B cell (primary cell): ENCODE results near the gene ANKRD49.

Experiments used
- CTCF ChIP-seq: fragments of 200-600 bp; IDR thresholded peaks from one replicate; pipeline ENCODE4 v1.8.0; 2022; ENCODE audit warnings: antibody characterized with exemption, mild to moderate bottlenecking
- EZH2 ChIP-seq: IDR thresholded peaks from 2 replicates; pipeline ENCODE4 v1.6.1; 2012; ENCODE audit warnings: borderline replicate concordance, low read depth, mild to moderate bottlenecking, moderate library complexity, low read length; ENCODE audit not compliant: insufficient read depth, poor library complexity, severe bottlenecking

DNA sequence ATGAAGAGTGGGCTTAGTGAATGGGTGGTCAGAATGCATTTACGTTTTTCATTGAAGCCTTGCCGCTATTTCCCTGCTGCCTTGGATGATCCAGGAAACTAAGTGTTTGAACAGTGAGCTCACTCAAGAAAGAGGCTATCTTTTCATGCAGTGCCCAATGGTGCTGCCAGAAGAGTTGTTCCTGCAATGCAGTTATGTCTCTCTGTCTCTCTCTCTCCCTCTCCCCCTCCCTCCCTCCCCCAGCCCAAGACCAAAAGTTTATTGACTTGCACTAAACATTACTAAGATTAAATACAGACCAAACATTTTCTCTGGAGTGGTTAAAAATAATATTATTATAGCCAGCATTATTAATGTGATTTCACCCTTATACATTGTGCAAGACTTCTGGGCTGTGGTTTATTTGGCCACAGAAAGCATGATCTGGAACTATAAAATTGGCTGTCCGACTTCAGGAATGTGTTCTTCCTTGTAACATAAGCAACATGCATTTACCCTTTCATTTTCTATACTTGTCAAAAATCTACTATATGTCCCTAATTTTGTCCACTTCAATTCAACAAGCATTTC, 43.3 kb downstream of the ANKRD49 start:
- no peak for TF ChIP-seq CTCF
- no peak for TF ChIP-seq EZH2
